Endothelial cell of umbilical vein (primary cell): ENCODE data around the gene MAX. TPM values are rescaled to one million over a fixed set of nuclear protein-coding genes. Genes with fewer than 3 reads are reported as not detected.

Experiments
- BruUV-seq: library from RNA; stranded (reverse); fragments of 400-500 nt; replicated peaks from 2 replicates; lab custom pipeline; 2021; lab: Mats Ljungman, UMichigan
- CTCF ChIA-PET: fragments of 300-600, 350-600 bp; sonication (Branson Sonifier 250); formaldehyde crosslinking; loops from one replicate; lab custom pipeline; 2021; ENCODE audit warnings: antibody characterized with exemption, inconsistent platforms; lab: Charles Lee
- POLR2A ChIA-PET: fragments of 300-600, 350-600 bp; sonication (Branson Sonifier 250); formaldehyde crosslinking; loops from one replicate; lab custom pipeline; 2021; ENCODE audit warnings: antibody characterized with exemption, inconsistent platforms; lab: Charles Lee
- DNase-seq: peaks from one replicate; pipeline ENCODE4 v3.0.0-alpha.2; 2011; ENCODE audit warnings: low read depth, low spot score
- FAIRE-seq: peaks from 2 replicates; lab custom pipeline; 2011; peaks lifted over from hg19 to GRCh38; lab: Jason Lieb, UNC
- H2AFZ ChIP-seq: 2 replicates; pipeline ENCODE4 v1.6.0; 2012; ENCODE audit warnings: low read depth, low read length, control low read depth, inconsistent platforms
- H3K27ac ChIP-seq: 2 replicates; pipeline ENCODE4 v1.5.1; 2011; ENCODE audit warnings: low read depth, mild to moderate bottlenecking, control low read depth, low read length, moderate library complexity; ENCODE audit not compliant: insufficient read depth
- H3K27me3 ChIP-seq, 2 experiments: 2 replicates each; pipeline versions ENCODE4 v1.6.0 to v1.6.1; 2011; ENCODE audit warnings: low read length in 2 of 2, mixed read lengths in 1 of 2; ENCODE audit not compliant: control insufficient read depth in 2 of 2, insufficient read depth in 2 of 2
- H3K36me3 ChIP-seq, 2 experiments: 2 replicates in 1 of 2; 3 replicates in 1 of 2; pipeline ENCODE4 v1.5.1; 2011; ENCODE audit warnings: low read length in 2 of 2, mild to moderate bottlenecking in 1 of 2, moderate library complexity in 1 of 2; ENCODE audit not compliant: control insufficient read depth in 2 of 2, insufficient read depth in 2 of 2; ENCODE audit errors: extremely low read depth in 1 of 2
- H3K4me1 ChIP-seq: 3 replicates; pipeline ENCODE4 v1.5.1; 2011; ENCODE audit warnings: mild to moderate bottlenecking, low read length; ENCODE audit not compliant: control insufficient read depth, insufficient read depth; ENCODE audit errors: extremely low read depth
- H3K4me2 ChIP-seq: 2 replicates; pipeline ENCODE4 v1.6.1; 2011; ENCODE audit warnings: low read length, control low read depth, mixed read lengths; ENCODE audit not compliant: insufficient read depth
- H3K4me3 ChIP-seq, 3 experiments: fragments of 200-600 bp in 1 of 3; sonication (generic), shearing (Covaris generic) in 1 of 3; replicated peaks in 1 of 3; 2 replicates each; pipeline ENCODE4 v1.5.1; 2011 to 2016; ENCODE audit warnings: control low read depth in 3 of 3, low read length in 3 of 3, mild to moderate bottlenecking in 2 of 3, inconsistent platforms in 1 of 3, low read depth in 1 of 3, moderate library complexity in 1 of 3; ENCODE audit not compliant: insufficient read depth in 1 of 3
- H3K79me2 ChIP-seq: 2 replicates; pipeline ENCODE4 v1.6.0; 2012; ENCODE audit warnings: low read length, inconsistent platforms; ENCODE audit not compliant: control insufficient read depth, insufficient read depth
- H3K9ac ChIP-seq: replicated peaks from 2 replicates; pipeline ENCODE3; 2011; ENCODE audit warnings: low read length, control low read depth; ENCODE audit not compliant: insufficient read depth; ENCODE audit errors: extremely low read depth
- H3K9me1 ChIP-seq: replicated peaks from 3 replicates; pipeline ENCODE4 v1.6.0; 2011; ENCODE audit warnings: mild to moderate bottlenecking, low read length; ENCODE audit not compliant: control insufficient read depth, insufficient read depth; ENCODE audit errors: extremely low read depth
- H3K9me3 ChIP-seq: replicated peaks from 2 replicates; pipeline ENCODE4 v1.5.1; 2012; ENCODE audit warnings: low read length, inconsistent platforms; ENCODE audit not compliant: control insufficient read depth, insufficient read depth
- H4K20me1 ChIP-seq: replicated peaks from 2 replicates; pipeline ENCODE3; 2011; ENCODE audit warnings: mild to moderate bottlenecking, low read length; ENCODE audit not compliant: control insufficient read depth, insufficient read depth; ENCODE audit errors: extremely low read depth
- FOS ChIP-seq: IDR thresholded peaks from 2 replicates; pipeline ENCODE4 v1.6.1; 2011; ENCODE audit warnings: mild to moderate bottlenecking, low read length, moderate library complexity, borderline replicate concordance; ENCODE audit not compliant: insufficient read depth
- GATA2 ChIP-seq: IDR thresholded peaks from 2 replicates; pipeline ENCODE4 v1.7.0; 2011; ENCODE audit warnings: low read depth, mild to moderate bottlenecking, moderate library complexity, mixed read lengths, low read length; ENCODE audit not compliant: insufficient read length, insufficient read depth
- JUN ChIP-seq: IDR thresholded peaks from 2 replicates; pipeline ENCODE4 v1.6.1; 2011; ENCODE audit warnings: borderline replicate concordance, low read depth; ENCODE audit not compliant: insufficient read length, insufficient read depth
- MYC ChIP-seq: IDR thresholded peaks from one replicate; pipeline ENCODE4 v1.6.1; 2011; ENCODE audit warnings: mild to moderate bottlenecking, low read depth, low read length
- dilution Hi-C: fragments of 300-500 bp; cut with MboI; formaldehyde crosslinking; loops from one replicate; pipeline ENCODE4 v1.15.0; 2019; ENCODE audit warnings: low sequenced_read_pairs; ENCODE audit not compliant: extremely low pct_ligation_motif_present
- intact Hi-C: fragments of 100-400 bp; cut with micrococcal nuclease; formaldehyde crosslinking; loops from one replicate; pipeline ENCODE4 v1.10.0; 2022
- polyA plus RNA-seq, 4 experiments: library from polyadenylated mRNA; depleted of rRNA in 3 of 4; stranded (reverse) in 3 of 4; unstranded in 1 of 4; fragments of >200 nt; gene quantifications; 2 replicates each; pipeline versions ENCODE4 v1.2.1 to v1.2.3, GENCODE V29; 2011 to 2012; ENCODE audit warnings: missing spikeins in 1 of 4
- total RNA-seq: library from RNA; stranded (reverse); gene quantifications from 2 replicates; pipeline ENCODE4 v1.2.3, GENCODE V29; 2021
- TF ChIP-seq, protein P1 (sequence below), 2 donors: IDR thresholded peaks; 1 replicate in 1 of 2; 2 replicates in 1 of 2; pipeline ENCODE4 v1.5.1; 2011; ENCODE audit warnings: low read length in 2 of 2, mild to moderate bottlenecking in 2 of 2, moderate library complexity in 2 of 2, control low read depth in 1 of 2, inconsistent platforms in 1 of 2, low read depth in 1 of 2; ENCODE audit not compliant: insufficient read depth in 1 of 2; ENCODE audit errors: extremely low read depth in 1 of 2

MAX gene
- total and polyA plus RNA-seq, 2 donors (not counting 3 experiments of a cell fraction or from before 2014, with no cell fraction given), result 70.1 to 79.5 TPM

DNA sequence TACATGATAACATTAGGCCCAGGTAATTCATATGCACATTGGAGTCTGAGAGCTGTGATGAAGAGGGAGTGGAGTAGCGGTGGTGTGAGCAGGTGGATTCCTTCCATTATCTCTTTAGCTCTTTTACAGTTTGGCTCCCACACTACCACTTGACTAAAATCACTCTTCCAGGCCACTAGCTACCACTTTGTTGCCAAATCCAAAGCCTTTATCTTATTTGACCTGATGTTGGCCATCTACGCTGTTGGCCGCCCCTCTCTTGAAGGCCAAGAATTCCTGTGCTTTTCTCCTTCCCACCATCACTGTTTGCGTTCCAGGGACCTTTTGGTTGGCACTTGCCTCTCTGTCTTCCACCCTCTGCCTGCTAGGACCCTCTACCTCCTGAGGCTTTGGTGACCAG is 4.0 kb upstream of the MAX start:
- Histone ChIP-seq H3K27me3 (no peaks in the 10 kb centered on the region), H4K20me1 (no peaks in the 10 kb centered on the region), H2AFZ (no peak overlapping the region), H3K4me2 (no peak overlapping the region), H3K4me3 (no peak overlapping the region), H3K27ac (no peak overlapping the region), H3K9me1 (no peaks in the 10 kb centered on the region), H3K4me1 (peaks cover 8% of the 10 kb centered on the region), H3K79me2 (peaks cover 7% of the 10 kb centered on the region), H3K36me3 (no peaks in the 10 kb centered on the region), H3K9me3 (no peaks in the 10 kb centered on the region), H3K9ac (no peak overlapping the region)
- CTCF ChIA-PET, result interaction anchor here (1.1 kb wide), 1 partner anchor 119 kb away, joined by 3 read pairs; no protein-coding TSS in a partner anchor
- no TSS peak for BruUV-seq
- intact Hi-C loops, result no loop called here
- TF ChIP-seq FOS (no peak), MYC (no peak), JUN (no peak)
- FAIRE-seq (no peak), DNase-seq (no peak)
- dilution Hi-C loops, result no loop called here
- POLR2A ChIA-PET, result no interaction called here

GRCh38 chr14:65104791-65105190 is 2.5 kb upstream of the MAX start:
- CTCF ChIA-PET, result interaction anchor here (0.7 to 2.0 kb wide), 2 partner anchors 12 to 74 kb away, joined by 3 to 4 read pairs; no protein-coding TSS in a partner anchor
- FAIRE-seq, result no peak
- dilution Hi-C loops, result no loop called here

More at GRCh38 chr14:65104791-65105190, 2.5 kb upstream of the MAX start:
- TF ChIP-seq JUN (no peak), GATA2 (no peak)
- TF ChIP-seq, protein P1, sequence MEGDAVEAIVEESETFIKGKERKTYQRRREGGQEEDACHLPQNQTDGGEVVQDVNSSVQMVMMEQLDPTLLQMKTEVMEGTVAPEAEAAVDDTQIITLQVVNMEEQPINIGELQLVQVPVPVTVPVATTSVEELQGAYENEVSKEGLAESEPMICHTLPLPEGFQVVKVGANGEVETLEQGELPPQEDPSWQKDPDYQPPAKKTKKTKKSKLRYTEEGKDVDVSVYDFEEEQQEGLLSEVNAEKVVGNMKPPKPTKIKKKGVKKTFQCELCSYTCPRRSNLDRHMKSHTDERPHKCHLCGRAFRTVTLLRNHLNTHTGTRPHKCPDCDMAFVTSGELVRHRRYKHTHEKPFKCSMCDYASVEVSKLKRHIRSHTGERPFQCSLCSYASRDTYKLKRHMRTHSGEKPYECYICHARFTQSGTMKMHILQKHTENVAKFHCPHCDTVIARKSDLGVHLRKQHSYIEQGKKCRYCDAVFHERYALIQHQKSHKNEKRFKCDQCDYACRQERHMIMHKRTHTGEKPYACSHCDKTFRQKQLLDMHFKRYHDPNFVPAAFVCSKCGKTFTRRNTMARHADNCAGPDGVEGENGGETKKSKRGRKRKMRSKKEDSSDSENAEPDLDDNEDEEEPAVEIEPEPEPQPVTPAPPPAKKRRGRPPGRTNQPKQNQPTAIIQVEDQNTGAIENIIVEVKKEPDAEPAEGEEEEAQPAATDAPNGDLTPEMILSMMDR (IDR thresholded peaks at IDR 0.05; ENCODE audit: extremely low read depth in 1 of 2, insufficient read depth in 1 of 2, low read depth in 1 of 2, low read length in 2 of 2), result no peak
- no peaks in the 10 kb centered on the region for H3K9me3 ChIP-seq
- DNase-seq, result no peak
- no peak overlapping the region for H3K9ac ChIP-seq
- no peaks in the 10 kb centered on the region for H3K27me3 ChIP-seq
- H3K4me2 ChIP-seq, result no peak overlapping the region
- H2AFZ ChIP-seq, result no peak overlapping the region
- BruUV-seq, result no TSS peak
- H4K20me1 ChIP-seq, result no peaks in the 10 kb centered on the region
- H3K4me1 ChIP-seq, result peaks cover 18% of the 10 kb centered on the region
- POLR2A ChIA-PET, result no interaction called here
- H3K36me3 ChIP-seq, result no peaks in the 10 kb centered on the region
- no peak overlapping the region for H3K27ac ChIP-seq
- intact Hi-C loops, result loop anchor here (5.0 kb wide), 1 partner anchor 153 kb away; no protein-coding TSS in a partner anchor
- no peaks in the 10 kb centered on the region for H3K9me1 ChIP-seq
- H3K79me2 ChIP-seq, result peaks cover 19% of the 10 kb centered on the region
- H3K4me3 ChIP-seq, result no peak overlapping the region
